ENCODE results near the gene CLTC.
"Not testable (repeated sequence)": the region's sequence is repeated elsewhere in the genome, so short reads cannot be mapped to it uniquely, and the experiment has no call there.

CLTC gene

DNA sequence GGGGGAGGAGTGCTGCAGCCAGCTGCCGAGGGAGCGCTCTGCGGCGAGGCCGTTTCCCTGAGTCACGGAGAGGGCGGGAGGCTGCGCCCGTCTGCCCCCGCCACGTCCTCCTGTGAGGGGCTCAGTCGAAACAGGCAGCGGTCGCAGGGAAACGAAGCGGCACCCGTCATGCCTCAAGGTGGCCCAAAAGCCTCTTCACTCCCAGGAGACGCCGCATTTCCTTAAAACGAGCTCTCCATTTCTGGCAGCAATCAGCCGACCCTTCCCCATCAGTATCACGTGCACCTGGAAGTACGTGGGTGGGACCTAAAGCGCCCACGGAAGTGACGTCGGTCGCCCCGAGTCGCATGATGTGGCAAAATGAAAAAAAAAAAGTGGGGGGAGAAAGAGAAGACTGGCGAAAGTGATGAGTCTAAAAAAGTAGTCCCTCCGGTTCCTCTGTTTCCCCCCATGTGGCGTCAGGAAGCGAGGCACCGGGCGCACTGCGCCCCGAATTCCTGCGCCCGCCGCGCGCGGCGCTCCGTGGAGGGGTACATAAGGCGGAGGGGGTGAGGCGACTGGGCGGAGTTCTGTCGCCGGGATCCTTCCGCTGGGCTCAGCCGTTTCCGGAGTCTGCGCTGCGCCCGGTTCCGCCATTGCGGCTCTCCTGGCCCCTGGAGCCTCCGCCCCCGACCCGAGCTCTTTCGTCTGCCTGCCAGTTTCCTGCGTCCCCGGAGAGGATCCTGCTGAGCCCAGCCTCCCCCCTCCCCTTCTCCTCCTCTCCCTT, at the start of gene CLTC:
Gene CLTC (plus strand): TSS at position 598 of the 766 bp plus-strand sequence. CDS start 237 bp downstream, outside the sequence.
- DNase-seq, result peak; percentile 89

DNA sequence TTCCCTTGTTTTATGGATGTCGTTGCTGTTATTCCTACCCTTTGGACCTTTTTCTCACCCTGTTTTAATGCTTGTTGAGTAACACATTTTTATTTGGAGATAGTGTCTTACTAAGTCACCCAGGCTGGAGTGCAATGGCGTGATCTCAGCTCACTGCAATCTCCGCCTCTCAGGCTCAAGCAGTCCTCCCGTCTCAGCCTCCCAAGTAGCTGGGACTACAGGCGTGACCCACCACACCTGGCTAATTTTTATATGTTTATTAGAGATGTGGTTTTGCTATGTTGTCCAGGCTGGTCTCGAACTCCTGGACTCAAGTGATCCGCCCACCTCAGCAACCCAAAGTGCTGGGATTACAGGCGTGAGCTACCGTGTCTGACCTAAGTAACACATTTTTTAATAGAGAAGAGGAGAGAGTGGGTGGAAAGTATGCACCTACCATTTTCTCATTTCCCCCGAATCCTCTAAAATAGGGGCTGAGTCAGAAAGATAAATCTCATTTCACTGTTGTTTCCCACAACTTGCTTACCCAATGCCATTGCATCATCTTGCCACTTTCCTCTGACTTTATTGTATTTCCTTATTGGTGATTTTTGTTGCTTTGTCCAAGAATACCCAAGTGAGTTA, 47.3 kb upstream of the CLTC start:
- DNase-seq, result no peak

GRCh38 chr17:59584168-59584567, 35.5 kb upstream of the CLTC start:
- DNase-seq, result not testable (repeated sequence)

GRCh38 chr17:59600169-59600568, 19.5 kb upstream of the CLTC start:
- no peak for DNase-seq

DNA sequence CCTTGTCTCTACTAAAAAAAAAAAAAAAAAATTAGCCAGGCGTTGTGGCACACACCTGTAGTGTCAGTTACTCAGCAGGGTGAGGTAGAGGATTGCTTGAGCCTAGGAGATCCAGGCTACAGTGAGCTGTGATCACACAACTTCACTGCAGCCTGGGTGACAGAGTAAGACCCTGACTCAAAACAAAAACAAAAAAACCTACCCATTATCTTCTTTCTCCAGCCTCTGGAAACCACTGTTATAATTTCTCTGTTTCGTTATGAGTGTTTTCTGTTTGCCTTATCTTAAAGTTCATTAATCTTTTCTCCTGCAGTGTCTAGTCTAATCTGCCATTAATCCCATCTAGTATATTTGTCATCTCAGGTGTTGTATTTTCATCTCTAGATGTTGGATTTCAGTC, 18.6 kb upstream of the CLTC start:
- no peak for DNase-seq

- DNase-seq, result no peak
These were observed 12.6 kb upstream of the CLTC start for GRCh38 chr17:59607061-59607460.

- peak; percentile 13 for DNase-seq
These were observed 11.8 kb upstream of the CLTC start for GRCh38 chr17:59607817-59608403.

GRCh38 chr17:59611503-59611902, 8.2 kb upstream of the CLTC start:
- no peak for DNase-seq

- DNase-seq, result no peak
These were observed 3.3 kb upstream of the CLTC start for GRCh38 chr17:59616253-59616920.

GRCh38 chr17:59617156-59617732, 2.5 kb upstream of the CLTC start:
- no peak for DNase-seq

GRCh38 chr17:59619035-59619297, 729 bp upstream of the CLTC start:
- DNase-seq, result no peak

DNA sequence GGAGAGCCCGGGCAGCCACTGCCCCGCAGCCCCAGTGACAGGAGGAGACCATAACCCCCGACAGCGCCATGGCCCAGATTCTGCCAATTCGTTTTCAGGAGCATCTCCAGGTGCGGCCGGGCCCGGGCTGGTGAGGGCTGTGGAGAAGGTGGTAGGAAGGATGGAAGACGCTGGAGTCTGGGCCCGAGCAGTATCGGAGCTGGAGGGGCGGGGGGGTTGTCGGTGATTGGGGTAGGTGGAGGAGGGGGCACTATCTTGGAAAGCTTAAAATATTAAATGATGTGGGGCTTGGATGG, 317 bp downstream of the CLTC start:
- DNase-seq, result no peak

GRCh38 chr17:59620518-59621259, 994 bp downstream of the CLTC start:
- peak; percentile 45 for DNase-seq

DNA sequence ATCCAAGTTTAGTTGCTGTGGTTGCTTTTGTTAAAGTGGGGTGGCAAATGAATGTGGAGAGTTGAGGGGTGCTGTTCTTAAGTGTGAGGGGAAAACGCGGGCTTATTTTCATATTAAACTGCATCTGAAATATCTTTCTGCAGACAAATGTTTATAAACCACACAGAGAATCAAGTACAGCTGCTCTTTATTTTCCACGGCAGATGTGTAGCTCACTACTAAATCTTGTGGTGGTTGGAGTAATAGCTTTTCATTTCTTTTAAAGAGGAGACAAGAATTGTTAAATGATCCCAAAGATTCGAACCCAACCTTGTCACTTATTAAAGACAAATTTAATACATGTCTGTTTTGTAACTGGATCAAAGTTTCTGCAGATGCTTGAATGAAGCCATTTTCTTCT, 2.1 kb downstream of the CLTC start:
- no peak for DNase-seq

- no peak for DNase-seq
These were observed 3.5 kb downstream of the CLTC start for GRCh38 chr17:59623151-59623550.

DNA sequence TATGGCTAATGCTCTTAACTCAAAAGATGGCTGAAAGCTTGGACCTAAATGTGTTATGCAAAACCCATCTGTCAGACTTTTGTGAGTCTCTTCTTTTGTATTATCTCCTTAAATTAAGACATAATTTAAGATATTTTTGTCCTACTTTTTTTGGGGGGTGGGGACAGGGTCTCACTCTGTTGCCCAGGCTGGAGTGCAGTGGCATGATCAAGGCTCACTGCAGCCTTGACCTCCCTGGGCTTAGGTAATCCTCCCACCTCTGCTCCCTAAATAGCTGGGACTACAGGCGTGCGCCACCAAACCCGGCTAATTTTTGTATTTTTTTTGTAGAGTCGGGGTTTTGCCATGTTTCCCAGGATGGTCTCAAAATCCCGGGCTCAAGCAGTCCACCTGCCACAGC, 7.1 kb downstream of the CLTC start:
- no peak for DNase-seq

GRCh38 chr17:59627274-59627673, 7.6 kb downstream of the CLTC start:
- no peak for DNase-seq

- DNase-seq, result no peak
These were observed 8.1 kb downstream of the CLTC start for GRCh38 chr17:59627770-59628171.

- no peak for DNase-seq
These were observed 9.5 kb downstream of the CLTC start for GRCh38 chr17:59629174-59629573.

GRCh38 chr17:59631276-59631675, 11.6 kb downstream of the CLTC start:
- no peak for DNase-seq

DNA sequence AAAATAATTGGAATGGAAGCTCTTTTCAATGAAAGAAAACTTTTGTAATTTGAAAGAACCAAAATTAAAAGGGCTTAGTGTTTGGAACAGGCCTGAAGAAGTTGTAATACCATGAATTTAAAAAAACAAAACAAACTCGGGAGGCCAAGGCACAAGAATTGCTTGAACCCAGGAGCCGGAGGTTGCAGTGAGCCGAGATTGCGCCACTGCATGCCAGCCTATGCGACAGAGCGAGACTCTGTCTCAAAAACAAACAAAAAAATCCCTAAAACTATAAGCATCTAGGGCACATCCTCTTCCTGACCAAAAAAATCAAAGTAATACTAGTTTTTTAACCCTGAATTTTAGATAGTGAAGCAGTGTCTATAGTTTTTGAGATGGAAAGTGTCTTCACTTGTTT, 12.7 kb downstream of the CLTC start:
- no peak for DNase-seq

DNA sequence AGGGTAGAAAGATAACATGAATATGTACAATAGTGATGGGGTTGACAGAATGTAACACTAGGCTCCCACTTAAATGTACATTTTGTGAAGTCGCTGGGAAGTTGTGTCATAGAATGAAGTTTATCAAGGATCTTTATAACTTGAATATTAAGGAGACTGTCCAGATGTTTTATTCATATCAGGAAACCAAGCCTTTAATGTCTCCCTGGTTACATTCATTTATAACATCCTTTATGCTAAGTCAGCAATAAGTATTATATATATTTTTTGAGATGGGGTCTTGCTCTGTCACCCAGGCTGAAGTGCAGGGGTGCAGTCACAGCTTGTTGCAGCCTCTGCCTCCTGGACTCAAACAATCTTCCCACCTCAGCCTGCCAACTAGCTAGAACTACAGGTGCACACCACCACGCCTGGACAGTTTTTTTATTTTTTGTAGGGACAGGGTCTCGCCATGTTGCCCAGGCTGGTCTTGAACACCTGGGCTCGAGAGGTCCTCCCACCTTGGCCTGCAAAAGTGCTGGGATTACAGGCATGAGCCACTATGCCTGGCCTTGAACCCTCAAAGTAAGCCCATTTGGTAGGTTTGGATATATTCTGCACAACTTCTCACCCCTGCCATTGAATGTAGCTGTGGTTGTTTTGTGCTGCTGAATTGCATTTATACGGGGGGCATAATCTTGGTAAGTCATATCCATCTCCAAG, 14.1 kb downstream of the CLTC start:
- no peak for DNase-seq
